Esophagus muscularis mucosa (tissue), 4 donors: ENCODE data around the gene TP73.

Experiments used
- CTCF ChIP-seq, 3 experiments: fragments of 200-600 bp in 2 of 3; fragments of 450-650 bp in 1 of 3; sonication (generic) in 2 of 3; IDR thresholded peaks; one replicate each; pipeline ENCODE4 v1.5.1; 2017 to 2019; ENCODE audit warnings: antibody characterized with exemption in 3 of 3, mild to moderate bottlenecking in 2 of 3, moderate library complexity in 1 of 3
- EP300 ChIP-seq: sonication (generic); formaldehyde crosslinking; IDR thresholded peaks from one replicate; pipeline ENCODE4 v1.6.1; 2017; ENCODE audit warnings: antibody characterized with exemption
- POLR2A ChIP-seq: fragments of 450-650 bp; IDR thresholded peaks from one replicate; pipeline ENCODE4 v1.6.1; 2017; ENCODE audit warnings: antibody characterized with exemption, moderate library complexity, mild to moderate bottlenecking, low read depth

GRCh38 chr1:3664700-3665375, 12.5 kb downstream of the TP73 start:
- TF ChIP-seq CTCF (IDR thresholded peaks at IDR 0.05) = no peak
- TF ChIP-seq POLR2A = no peak
- no peak for TF ChIP-seq EP300
